T-cell (primary cell): Measurements from ENCODE around the gene TXNRD2. TPM values are rescaled to one million over a fixed set of nuclear protein-coding genes. Genes with fewer than 3 reads are reported as not detected.

Source experiments
- ATAC-seq, 4 experiments: fragments of 200-7000 bp in 3 of 4; fragments of 150-1000 bp in 1 of 4; cut with Tn5 transposase; replicated peaks in 1 of 4; 1 replicate in 3 of 4; 2 replicates in 1 of 4; pipeline ENCODE4 v1.10.0; 2021; ENCODE audit warnings: moderate library complexity in 3 of 4, mild to moderate bottlenecking in 2 of 4, moderate number of reproducible peaks in 1 of 4
- CTCF ChIA-PET, 2 donors: fragments of 300-600 bp; sonication (Branson Sonifier 250); formaldehyde crosslinking; loops; one replicate each; lab custom pipeline; 2022; ENCODE audit warnings: antibody characterized with exemption in 2 of 2; lab: Charles Lee
- POLR2A ChIA-PET, 2 donors: fragments of 300-600 bp; sonication (Branson Sonifier 250); formaldehyde crosslinking; loops; one replicate each; lab custom pipeline; 2022; ENCODE audit warnings: antibody characterized with exemption in 2 of 2; lab: Charles Lee
- DNase-seq, 35 experiments: peaks; one replicate each; pipeline versions ENCODE4 v3.0.0 to v3.0.0-alpha.2; 2013 to 2023
- H3K27ac ChIP-seq: one replicate; pipeline ENCODE4 v1.5.1; 2013; ENCODE audit warnings: low read length
- H3K27me3 ChIP-seq, 2 experiments: replicated peaks in 1 of 2; 1 replicate in 1 of 2; 2 replicates in 1 of 2; pipeline versions ENCODE4 v1.6.1 to v1.7.0; 2013; ENCODE audit warnings: low read length in 1 of 2, mixed read lengths in 1 of 2; ENCODE audit not compliant: control insufficient read depth in 2 of 2, insufficient read depth in 2 of 2; ENCODE audit errors: extremely low read depth in 1 of 2
- H3K36me3 ChIP-seq, 2 donors: 1 replicate in 1 of 2; 2 replicates in 1 of 2; pipeline versions ENCODE4 v1.6.1 to v1.7.0; 2013; ENCODE audit warnings: low read length in 1 of 2; ENCODE audit not compliant: control insufficient read depth in 2 of 2, insufficient read depth in 1 of 2; ENCODE audit errors: extremely low read depth in 1 of 2
- H3K4me1 ChIP-seq, 2 experiments: 1 replicate in 1 of 2; 2 replicates in 1 of 2; pipeline versions ENCODE4 v1.6.1 to v1.7.0; 2013; ENCODE audit warnings: low read length in 2 of 2, mixed read lengths in 1 of 2; ENCODE audit not compliant: insufficient read depth in 2 of 2, control insufficient read depth in 1 of 2; ENCODE audit errors: extremely low read depth in 1 of 2
- H3K4me3 ChIP-seq, 2 donors: 1 replicate in 1 of 2; 2 replicates in 1 of 2; pipeline versions ENCODE4 v1.5.1 to v1.7.0; 2013; ENCODE audit warnings: mild to moderate bottlenecking in 2 of 2, low read length in 1 of 2, moderate library complexity in 1 of 2; ENCODE audit not compliant: control insufficient read depth in 1 of 2; ENCODE audit errors: extremely low read depth in 1 of 2
- H3K9me3 ChIP-seq: 2 replicates; pipeline ENCODE4 v1.7.0; 2013
- H3K27ac Mint-ChIP-seq, 2 donors: one replicate each; pipeline ENCODE4 v1.8.0; 2020 to 2021; ENCODE audit warnings: mild to moderate bottlenecking in 2 of 2, mixed read lengths in 2 of 2
- H3K27me3 Mint-ChIP-seq, 2 donors: one replicate each; pipeline ENCODE4 v1.8.0; 2021 to 2022; ENCODE audit warnings: mixed read lengths in 2 of 2
- H3K36me3 Mint-ChIP-seq: one replicate; pipeline ENCODE4 v1.8.0; 2021; ENCODE audit warnings: mixed read lengths
- H3K4me1 Mint-ChIP-seq, 3 donors: one replicate each; pipeline ENCODE4 v1.8.0; 2020 to 2022; ENCODE audit warnings: mixed read lengths in 3 of 3, mild to moderate bottlenecking in 1 of 3
- H3K4me3 Mint-ChIP-seq, 3 donors: one replicate each; pipeline ENCODE4 v1.8.0; 2020 to 2022; ENCODE audit warnings: mild to moderate bottlenecking in 3 of 3, mixed read lengths in 3 of 3, moderate library complexity in 3 of 3
- H3K9me3 Mint-ChIP-seq, 3 donors: one replicate each; pipeline ENCODE4 v1.8.0; 2020 to 2022; ENCODE audit warnings: mixed read lengths in 3 of 3
- WGBS: methylation state at CpG from one replicate; pipeline ENCODE4 v1.1.5; 2013; ENCODE audit warnings: missing lambda C conversion rate; ENCODE audit not compliant: insufficient coverage; 5-methylcytosine and 5-hydroxymethylcytosine counted together
- total RNA-seq, 35 experiments: library from RNA in 6 of 35; stranded (reverse) in 6 of 35; fragments of 120-200 nt in 1 of 35; gene quantifications; one replicate each; pipeline versions ENCODE4 v1.2.1 to v1.2.4 and lab custom pipeline; 2013 to 2026

The TXNRD2 gene
- total RNA-seq, 5 donors from 2014 or later (not counting 1 experiment from before 2014, with no cell fraction given): 26.5 to 47.4 (median 28.7) TPM

- DNase-seq (no peak), ATAC-seq (no peak)
- H3K36me3 ChIP-seq: peaks cover 18 to 64% of the 10 kb centered on the region in 2 donors
- peaks cover 37% of the 10 kb centered on the region for H3K36me3 Mint-ChIP-seq
- no peak overlapping the region for H3K27ac ChIP-seq
- no peaks in the 10 kb centered on the region for H3K4me1 Mint-ChIP-seq
- H3K4me3 Mint-ChIP-seq: no peak overlapping the region
- no peak overlapping the region for H3K4me3 ChIP-seq
- no peak overlapping the region for H3K27ac Mint-ChIP-seq
- ChIA-PET CTCF (no interaction called here), POLR2A (no interaction called here)
- H3K9me3 Mint-ChIP-seq: peaks cover 0 to 3% (median 0%) of the 10 kb centered on the region in 3 donors
- H3K27me3 ChIP-seq: no peaks in the 10 kb centered on the region
- no peaks in the 10 kb centered on the region for H3K9me3 ChIP-seq
- H3K4me1 ChIP-seq: no peaks in the 10 kb centered on the region
- H3K27me3 Mint-ChIP-seq: no peaks in the 10 kb centered on the region
- 70% methylated on average over 6 of the region's 7 CpGs for WGBS
Observed at GRCh38 chr22:19916941-19917340, 24.7 kb downstream of the TXNRD2 start.

DNA sequence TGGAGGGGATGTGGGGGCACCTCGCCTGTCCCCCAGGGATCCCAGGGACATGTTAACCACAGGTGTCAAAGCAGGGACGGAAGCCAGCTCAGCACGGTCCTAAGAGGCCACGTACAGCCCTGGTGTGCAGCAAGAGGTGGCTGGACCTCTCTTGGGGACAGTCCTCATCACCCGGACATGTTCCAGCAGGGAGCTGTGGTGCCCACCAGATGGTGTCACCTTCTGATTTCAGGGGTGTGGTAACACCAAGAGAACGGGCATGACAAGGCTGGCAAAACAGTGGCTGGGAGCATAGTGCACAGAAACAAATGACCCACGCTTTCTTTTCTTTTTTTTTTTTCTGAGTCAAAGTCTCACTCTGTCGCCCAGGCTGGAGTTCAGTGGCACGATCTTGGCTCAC is 25.6 kb downstream of the TXNRD2 start:
- Histone ChIP-seq H3K4me3 (no peak overlapping the region), H3K36me3 (peaks cover 18 to 64% of the 10 kb centered on the region in 2 donors), H3K27me3 (no peaks in the 10 kb centered on the region), H3K9me3 (no peaks in the 10 kb centered on the region), H3K4me1 (no peaks in the 10 kb centered on the region), H3K27ac (no peak overlapping the region)
- ATAC-seq (no peak), DNase-seq (no peak)
- H3K4me3 Mint-ChIP-seq: no peak overlapping the region
- H3K9me3 Mint-ChIP-seq: peaks cover 0 to 3% (median 0%) of the 10 kb centered on the region in 3 donors
- WGBS: 88% methylated on average over 8 of the region's 9 CpGs
- H3K36me3 Mint-ChIP-seq: peaks cover 37% of the 10 kb centered on the region
- no peaks in the 10 kb centered on the region for H3K4me1 Mint-ChIP-seq
- ChIA-PET POLR2A (interaction anchor here in 1 of 2 donors (0.6 kb wide), 1 partner anchor 16 kb away, joined by 5 read pairs; no protein-coding TSS in a partner anchor), CTCF (interaction anchor here in 1 of 2 donors (0.5 kb wide), 1 partner anchor 825 kb away, joined by 3 read pairs; no protein-coding TSS in a partner anchor)
- no peaks in the 10 kb centered on the region for H3K27me3 Mint-ChIP-seq
- H3K27ac Mint-ChIP-seq: no peak overlapping the region

DNA sequence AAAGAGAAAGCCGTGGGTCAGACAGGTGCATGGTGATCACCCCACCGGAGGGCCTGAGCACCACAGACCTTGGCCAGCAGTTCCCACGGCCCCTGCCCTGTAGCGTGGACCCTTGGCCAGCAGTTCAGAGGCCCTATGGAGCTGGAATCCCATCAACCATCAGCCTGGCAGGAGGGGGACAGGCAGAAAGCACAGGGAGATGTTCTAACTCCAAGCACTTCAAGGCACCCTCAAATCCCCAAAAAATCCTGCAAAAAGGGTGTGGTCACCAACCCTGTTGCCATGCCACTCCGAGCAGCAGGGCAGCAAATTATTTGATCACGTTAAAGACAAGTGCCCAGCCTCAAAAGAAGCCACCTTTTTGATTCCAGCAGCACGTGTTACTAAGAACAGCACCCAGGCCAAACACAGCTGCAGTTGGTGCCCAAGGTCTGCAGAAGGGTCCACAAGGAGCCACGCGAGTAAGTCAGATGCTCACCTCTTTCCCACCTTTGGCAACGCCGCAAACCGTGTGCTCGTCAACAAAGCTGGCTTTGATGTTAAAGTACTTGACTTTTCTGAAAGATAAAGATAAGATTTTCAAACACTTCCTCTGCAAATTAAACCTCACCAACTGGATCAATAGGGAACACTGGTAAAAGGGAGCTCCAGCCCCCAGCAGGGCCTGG is 26.2 kb downstream of the TXNRD2 start:
- no peaks in the 10 kb centered on the region for H3K4me1 Mint-ChIP-seq
- ChIA-PET CTCF (no interaction called here), POLR2A (interaction anchor here in 1 of 2 donors (0.6 kb wide), 1 partner anchor 15 kb away, joined by 5 read pairs; no protein-coding TSS in a partner anchor)
- Histone ChIP-seq H3K4me3 (no peak overlapping the region), H3K9me3 (no peaks in the 10 kb centered on the region), H3K4me1 (no peaks in the 10 kb centered on the region), H3K27me3 (no peaks in the 10 kb centered on the region), H3K27ac (no peak overlapping the region), H3K36me3 (peaks cover 18 to 64% of the 10 kb centered on the region in 2 donors)
- H3K9me3 Mint-ChIP-seq: peaks cover 0 to 3% (median 0%) of the 10 kb centered on the region in 3 donors
- H3K27me3 Mint-ChIP-seq: no peaks in the 10 kb centered on the region
- peak overlapping the region in 1 of 2 donors; percentile 2 for H3K27ac Mint-ChIP-seq
- ATAC-seq (no peak), DNase-seq (no peak)
- 80% methylated on average over 7 of the region's 13 CpGs for WGBS
- H3K4me3 Mint-ChIP-seq: no peak overlapping the region
- peaks cover 37% of the 10 kb centered on the region for H3K36me3 Mint-ChIP-seq

DNA sequence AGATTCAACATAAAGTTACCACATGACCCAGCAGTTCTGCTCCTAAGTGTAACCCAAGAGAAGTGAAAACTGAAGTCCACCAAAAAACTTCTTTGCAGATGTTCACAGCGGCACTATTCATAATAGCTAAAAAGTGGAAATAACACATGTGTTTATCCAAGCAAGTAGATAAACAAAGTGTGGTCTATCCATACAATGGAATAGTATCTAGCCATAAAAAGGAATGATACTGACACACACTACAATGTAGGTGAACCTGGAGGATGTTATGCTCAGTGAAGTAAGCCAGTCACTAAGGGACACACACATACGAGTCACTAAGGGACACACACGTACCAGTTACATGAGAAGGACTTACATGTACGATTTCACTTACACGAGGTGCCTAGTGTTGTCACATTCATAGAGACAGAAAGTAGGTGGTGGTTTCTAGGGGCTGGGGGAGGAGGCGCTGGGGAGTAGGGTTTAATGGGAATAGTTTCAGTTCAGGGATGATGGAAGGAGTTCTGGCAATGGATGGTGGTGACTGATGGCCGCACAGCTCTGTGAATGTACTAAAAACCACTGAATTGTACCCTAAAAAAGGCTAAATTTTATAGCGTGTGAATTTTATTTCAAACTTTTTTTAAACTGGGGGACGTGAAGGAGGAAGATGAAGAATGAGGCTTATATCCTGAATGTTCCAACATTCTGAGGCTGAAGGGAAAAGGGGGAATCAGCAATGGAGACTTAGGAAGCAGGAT is 27.2 kb downstream of the TXNRD2 start:
- ChIA-PET CTCF (interaction anchor here in 1 of 2 donors (1.3 kb wide), 1 partner anchor 184 kb away, joined by 7 read pairs; no protein-coding TSS in a partner anchor), POLR2A (interaction anchor here in 1 of 2 donors (0.5 kb wide), 1 partner anchor 29 kb away, joined by 5 read pairs; no protein-coding TSS in a partner anchor)
- Histone ChIP-seq H3K36me3 (peaks cover 18 to 59% of the 10 kb centered on the region in 2 donors), H3K9me3 (no peaks in the 10 kb centered on the region), H3K27me3 (no peaks in the 10 kb centered on the region), H3K4me3 (no peak overlapping the region), H3K4me1 (peaks cover 2 to 8% of the 10 kb centered on the region in 2 experiments), H3K27ac (no peak overlapping the region)
- DNase-seq (no peak), ATAC-seq (no peak)
- H3K27me3 Mint-ChIP-seq: no peaks in the 10 kb centered on the region
- no peak overlapping the region for H3K4me3 Mint-ChIP-seq
- WGBS: 93% methylated on average over 4 of the region's 9 CpGs
- peaks cover 37% of the 10 kb centered on the region for H3K36me3 Mint-ChIP-seq
- H3K4me1 Mint-ChIP-seq: peaks cover 3 to 9% (median 4%) of the 10 kb centered on the region in 3 donors
- H3K9me3 Mint-ChIP-seq: peaks cover 0 to 3% (median 0%) of the 10 kb centered on the region in 3 donors
- H3K27ac Mint-ChIP-seq: no peak overlapping the region

DNA sequence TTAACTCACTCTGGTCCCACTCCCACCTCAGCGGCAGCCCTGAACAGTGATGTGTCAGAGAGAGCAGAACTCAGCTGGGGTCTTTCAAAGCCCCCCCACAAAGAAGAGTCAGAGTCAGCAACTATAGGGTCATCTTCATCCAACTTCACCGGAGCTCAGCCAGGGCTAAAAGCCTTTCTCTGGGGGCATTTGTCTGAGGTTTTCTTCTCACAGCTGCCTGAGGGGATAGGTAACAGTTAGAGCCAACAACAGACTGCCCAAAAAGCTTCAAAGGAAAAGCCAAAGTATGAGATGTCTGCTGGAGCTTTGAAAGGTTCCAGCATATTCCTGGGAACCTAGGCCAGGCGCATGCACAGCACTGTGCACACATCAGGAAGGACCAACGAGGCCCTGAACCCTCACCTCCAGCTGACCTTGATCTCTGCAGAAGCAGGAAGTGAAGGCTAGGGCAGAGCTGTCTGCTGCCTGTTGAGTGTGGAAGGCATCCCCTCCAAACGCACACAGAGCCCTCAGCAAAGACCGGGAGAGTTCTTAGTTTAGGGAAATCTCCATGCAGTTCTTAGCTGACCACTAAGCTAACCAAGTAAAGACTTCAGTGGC is 28.2 kb downstream of the TXNRD2 start:
- Histone ChIP-seq H3K27me3 (no peaks in the 10 kb centered on the region), H3K4me3 (no peak overlapping the region), H3K4me1 (peaks cover 2 to 8% of the 10 kb centered on the region in 2 experiments), H3K27ac (no peak overlapping the region), H3K36me3 (peaks cover 18 to 51% of the 10 kb centered on the region in 2 donors), H3K9me3 (no peaks in the 10 kb centered on the region)
- Mint-ChIP-seq H3K4me3 (no peak overlapping the region), H3K4me1 (peaks cover 4 to 9% (median 6%) of the 10 kb centered on the region in 3 donors), H3K27ac (no peak overlapping the region), H3K9me3 (peaks cover 0 to 3% (median 0%) of the 10 kb centered on the region in 3 donors), H3K27me3 (no peaks in the 10 kb centered on the region), H3K36me3 (peaks cover 37% of the 10 kb centered on the region)
- DNase-seq (no peak), ATAC-seq (no peak)
- WGBS: 90% methylated on average over 3 of the region's 6 CpGs
- CTCF ChIA-PET: interaction anchor here in 1 of 2 donors (0.5 to 1.3 kb wide), 2 partner anchors 53 to 183 kb away, joined by 4 to 7 read pairs; no protein-coding TSS in a partner anchor
- POLR2A ChIA-PET: interaction anchor here in 1 of 2 donors (0.5 kb wide), 1 partner anchor 30 kb away, joined by 5 read pairs; no protein-coding TSS in a partner anchor
